Duodenal mucosa (tissue), 2 donors: Measurements from ENCODE around the gene GJA1.
"Not testable (repeated sequence)": the region's sequence is repeated elsewhere in the genome, so short reads cannot be mapped to it uniquely, and the experiment has no call there.

ENCODE experiments used
- H3K27ac ChIP-seq: one replicate; pipeline ENCODE4 v1.7.0; 2013; ENCODE audit warnings: low read depth, low read length
- H3K27me3 ChIP-seq, 2 donors: one replicate each; pipeline ENCODE4 v1.7.0; 2013; ENCODE audit warnings: low read length in 2 of 2, control low read depth in 1 of 2; ENCODE audit not compliant: insufficient read depth in 2 of 2, control insufficient read depth in 1 of 2
- H3K36me3 ChIP-seq, 2 donors: one replicate each; pipeline ENCODE4 v1.7.0; 2013; ENCODE audit warnings: low read length in 2 of 2, control low read depth in 1 of 2; ENCODE audit not compliant: insufficient read depth in 2 of 2, control insufficient read depth in 1 of 2
- H3K4me1 ChIP-seq, 2 donors: one replicate each; pipeline ENCODE4 v1.7.0; 2013; ENCODE audit warnings: low read length in 2 of 2, control low read depth in 1 of 2; ENCODE audit not compliant: insufficient read depth in 2 of 2, control insufficient read depth in 1 of 2
- H3K4me3 ChIP-seq, 2 donors: one replicate each; pipeline ENCODE4 v1.7.0; 2013; ENCODE audit warnings: low read length in 2 of 2, low read depth in 1 of 2
- H3K9ac ChIP-seq, 2 donors: one replicate each; pipeline ENCODE4 v1.7.0; 2013; ENCODE audit warnings: low read length in 2 of 2, low read depth in 1 of 2
- H3K9me3 ChIP-seq, 2 donors: one replicate each; pipeline ENCODE4 v1.7.0; 2013; ENCODE audit warnings: low read length in 2 of 2, control low read depth in 1 of 2; ENCODE audit not compliant: control insufficient read depth in 1 of 2

Gene GJA1

DNA sequence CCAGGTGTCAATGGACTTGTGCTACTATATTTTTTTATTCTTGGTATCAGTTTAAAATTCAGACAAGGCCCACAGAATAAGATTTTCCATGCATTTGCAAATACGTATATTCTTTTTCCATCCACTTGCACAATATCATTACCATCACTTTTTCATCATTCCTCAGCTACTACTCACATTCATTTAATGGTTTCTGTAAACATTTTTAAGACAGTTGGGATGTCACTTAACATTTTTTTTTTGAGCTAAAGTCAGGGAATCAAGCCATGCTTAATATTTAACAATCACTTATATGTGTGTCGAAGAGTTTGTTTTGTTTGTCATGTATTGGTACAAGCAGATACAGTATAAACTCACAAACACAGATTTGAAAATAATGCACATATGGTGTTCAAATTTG, 13.1 kb downstream of the GJA1 start:
- not testable (repeated sequence) for H3K36me3 ChIP-seq, H3K9ac ChIP-seq, H3K27me3 ChIP-seq, H3K27ac ChIP-seq, H3K4me1 ChIP-seq, H3K9me3 ChIP-seq, H3K4me3 ChIP-seq

DNA sequence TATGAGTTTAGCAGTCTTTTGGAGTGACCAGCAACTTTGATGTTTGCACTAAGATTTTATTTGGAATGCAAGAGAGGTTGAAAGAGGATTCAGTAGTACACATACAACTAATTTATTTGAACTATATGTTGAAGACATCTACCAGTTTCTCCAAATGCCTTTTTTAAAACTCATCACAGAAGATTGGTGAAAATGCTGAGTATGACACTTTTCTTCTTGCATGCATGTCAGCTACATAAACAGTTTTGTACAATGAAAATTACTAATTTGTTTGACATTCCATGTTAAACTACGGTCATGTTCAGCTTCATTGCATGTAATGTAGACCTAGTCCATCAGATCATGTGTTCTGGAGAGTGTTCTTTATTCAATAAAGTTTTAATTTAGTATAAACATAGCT, 13.9 kb downstream of the GJA1 start:
- no peaks in the 10 kb centered on the region for H3K27me3 ChIP-seq
- no peaks in the 10 kb centered on the region for H3K9me3 ChIP-seq
- no peak overlapping the region for H3K27ac ChIP-seq
- no peak overlapping the region for H3K9ac ChIP-seq
- peaks cover 0 to 9% of the 10 kb centered on the region in 2 donors for H3K36me3 ChIP-seq
- no peaks in the 10 kb centered on the region for H3K4me1 ChIP-seq
- no peak overlapping the region for H3K4me3 ChIP-seq

- Histone ChIP-seq H3K27me3 (no peaks in the 10 kb centered on the region), H3K9me3 (no peaks in the 10 kb centered on the region), H3K4me3 (no peak overlapping the region), H3K4me1 (no peaks in the 10 kb centered on the region), H3K36me3 (peaks cover 0 to 9% of the 10 kb centered on the region in 2 donors), H3K9ac (no peak overlapping the region), H3K27ac (no peak overlapping the region)
Measured at GRCh38 chr6:121450242-121450641, 14.8 kb downstream of the GJA1 start.

DNA sequence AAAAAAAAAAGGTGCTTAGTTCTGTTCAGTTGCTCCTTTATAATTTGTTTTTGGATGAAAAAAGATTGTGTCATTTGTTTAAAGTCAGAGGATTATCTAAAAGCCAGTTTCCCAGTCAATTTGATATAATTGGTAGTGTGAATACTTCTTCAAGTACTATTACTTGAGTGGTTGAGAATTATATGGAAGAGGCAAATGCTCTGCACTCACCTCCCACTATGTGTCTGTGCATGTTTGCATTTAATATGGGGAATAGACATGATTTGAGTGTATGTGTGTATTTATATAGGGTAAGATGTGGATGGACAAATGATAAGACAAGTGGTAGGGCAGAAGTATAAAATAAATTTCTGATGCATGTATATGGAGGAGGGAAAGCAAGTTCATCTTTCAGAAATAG, 15.8 kb downstream of the GJA1 start:
- Histone ChIP-seq H3K27ac (no peak overlapping the region), H3K4me3 (no peak overlapping the region), H3K27me3 (no peaks in the 10 kb centered on the region), H3K36me3 (peaks cover 0 to 9% of the 10 kb centered on the region in 2 donors), H3K9ac (no peak overlapping the region), H3K9me3 (no peaks in the 10 kb centered on the region), H3K4me1 (no peaks in the 10 kb centered on the region)

GRCh38 chr6:121453191-121453590, 17.7 kb downstream of the GJA1 start:
- no peaks in the 10 kb centered on the region for H3K4me1 ChIP-seq
- H3K9me3 ChIP-seq: no peaks in the 10 kb centered on the region
- no peak overlapping the region for H3K9ac ChIP-seq
- no peaks in the 10 kb centered on the region for H3K36me3 ChIP-seq
- H3K27me3 ChIP-seq: no peaks in the 10 kb centered on the region
- H3K27ac ChIP-seq: no peak overlapping the region
- no peak overlapping the region for H3K4me3 ChIP-seq

DNA sequence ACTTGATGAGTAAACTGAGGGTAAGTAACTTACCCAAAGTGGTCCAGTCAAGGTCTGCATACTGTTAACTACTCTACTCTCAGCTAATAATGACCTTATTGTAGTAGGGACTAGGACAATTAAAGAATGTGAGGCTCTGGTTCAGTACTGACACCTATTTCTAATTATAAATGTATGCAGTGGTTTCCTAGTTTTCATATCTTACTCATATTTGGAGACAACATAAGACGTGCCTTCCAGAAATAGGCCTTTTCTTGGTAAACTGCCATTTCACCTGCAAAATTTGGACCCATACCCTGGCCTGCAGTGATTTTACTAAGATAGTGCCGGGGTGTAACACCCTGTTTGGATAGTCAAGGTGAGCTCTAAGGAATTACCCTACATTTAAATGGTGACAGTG, 24.7 kb downstream of the GJA1 start:
- Histone ChIP-seq H3K27ac (no peak overlapping the region), H3K36me3 (no peaks in the 10 kb centered on the region), H3K27me3 (no peaks in the 10 kb centered on the region), H3K9ac (no peak overlapping the region), H3K4me3 (no peak overlapping the region), H3K4me1 (no peaks in the 10 kb centered on the region), H3K9me3 (no peaks in the 10 kb centered on the region)

- Histone ChIP-seq H3K4me1 (no peaks in the 10 kb centered on the region), H3K4me3 (no peak overlapping the region), H3K27me3 (no peaks in the 10 kb centered on the region), H3K9me3 (no peaks in the 10 kb centered on the region), H3K27ac (no peak overlapping the region), H3K9ac (no peak overlapping the region), H3K36me3 (no peaks in the 10 kb centered on the region)
Measured at GRCh38 chr6:121463087-121463486, 27.6 kb downstream of the GJA1 start.

DNA sequence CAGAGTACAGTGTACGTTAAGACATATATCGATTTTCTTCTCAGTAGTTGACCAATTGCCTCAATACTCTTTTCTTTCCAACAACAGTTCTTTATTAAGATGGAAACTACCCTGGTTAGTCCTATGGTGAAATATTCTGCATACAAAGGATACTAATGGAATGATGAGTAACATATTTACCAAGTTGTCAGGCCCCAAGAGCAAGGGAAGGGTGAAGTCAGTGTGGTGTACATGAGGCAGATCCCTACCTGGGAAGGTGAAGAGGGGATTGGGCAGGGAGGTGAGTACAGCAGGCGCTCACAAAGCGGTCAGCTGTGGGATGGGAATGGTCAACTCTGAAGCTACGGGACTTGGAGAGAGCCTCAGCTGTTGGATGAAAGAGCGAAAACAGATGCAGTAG, 29.7 kb downstream of the GJA1 start:
- no peak overlapping the region for H3K9ac ChIP-seq
- H3K4me3 ChIP-seq: no peak overlapping the region
- H3K27me3 ChIP-seq: no peaks in the 10 kb centered on the region

GRCh38 chr6:121479486-121480098, 44.1 kb downstream of the GJA1 start:
- H3K4me3 ChIP-seq: no peak overlapping the region
- no peaks in the 10 kb centered on the region for H3K9me3 ChIP-seq
- no peak overlapping the region for H3K27ac ChIP-seq
- no peak overlapping the region for H3K9ac ChIP-seq
- H3K4me1 ChIP-seq: no peaks in the 10 kb centered on the region
- no peaks in the 10 kb centered on the region for H3K36me3 ChIP-seq
- H3K27me3 ChIP-seq: no peaks in the 10 kb centered on the region

More for the DNA sequence above, 29.7 kb downstream of the GJA1 start:
- Histone ChIP-seq H3K9me3 (no peaks in the 10 kb centered on the region), H3K4me1 (no peaks in the 10 kb centered on the region), H3K27ac (no peak overlapping the region), H3K36me3 (no peaks in the 10 kb centered on the region)

DNA sequence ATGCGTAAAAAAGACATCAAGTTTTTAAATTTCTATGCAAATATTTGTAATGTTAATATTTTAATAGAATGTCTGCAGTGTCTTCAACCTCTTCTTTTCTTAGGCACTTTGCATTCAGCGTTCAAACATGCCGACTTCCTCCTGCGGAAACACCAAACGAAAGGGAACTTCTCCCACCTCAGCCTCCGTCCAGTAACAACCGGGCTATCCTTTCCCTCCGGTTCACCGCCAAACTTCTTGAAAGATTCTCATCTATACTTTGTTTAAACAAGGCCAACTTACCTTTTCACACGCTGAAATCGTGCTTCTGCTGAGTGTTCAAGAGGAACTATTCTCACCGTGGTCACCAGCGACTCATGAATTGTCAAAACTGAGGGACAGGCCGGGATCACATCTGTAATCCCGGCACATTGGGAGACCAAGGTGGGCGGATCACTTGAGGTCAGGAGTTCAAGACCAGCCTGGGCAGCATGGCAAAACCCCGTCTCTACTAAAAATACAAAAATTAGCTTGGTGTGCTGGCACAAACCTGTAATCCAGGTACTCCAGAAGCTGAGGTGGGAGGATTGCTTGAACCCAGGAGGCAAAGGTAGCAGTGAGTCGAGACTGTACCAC, 44.8 kb downstream of the GJA1 start:
- Histone ChIP-seq H3K9ac (no peak overlapping the region), H3K27me3 (no peaks in the 10 kb centered on the region), H3K4me3 (no peak overlapping the region), H3K27ac (no peak overlapping the region), H3K4me1 (no peaks in the 10 kb centered on the region), H3K36me3 (no peaks in the 10 kb centered on the region), H3K9me3 (no peaks in the 10 kb centered on the region)
